NOMO-1 treated with dmso at 0.1 percent for 144 hours (cell line): ENCODE results near the gene DROSHA.

Experiments used
- DNase-seq: peaks from one replicate; lab custom pipeline; 2025; ENCODE audit not compliant: unreplicated experiment; lab: John Stamatoyannopoulos, UW

DROSHA gene

GRCh38 chr5:31523041-31523440 lies 8.9 kb downstream of the DROSHA start:
- DNase-seq, result no peak

GRCh38 chr5:31516802-31517201 lies 15.1 kb downstream of the DROSHA start:
- DNase-seq, result peak; percentile 30

GRCh38 chr5:31511305-31511704 lies 20.6 kb downstream of the DROSHA start:
- DNase-seq, result no peak

- DNase-seq, result no peak
These were observed 27.4 kb downstream of the DROSHA start for GRCh38 chr5:31504529-31504928.

GRCh38 chr5:31502506-31502905 lies 29.4 kb downstream of the DROSHA start:
- no peak for DNase-seq

GRCh38 chr5:31500256-31500655 lies 31.6 kb downstream of the DROSHA start:
- no peak for DNase-seq

GRCh38 chr5:31496891-31497290 lies 35.0 kb downstream of the DROSHA start:
- no peak for DNase-seq

- no peak for DNase-seq
These were observed 35.6 kb downstream of the DROSHA start for GRCh38 chr5:31496301-31496700.

GRCh38 chr5:31495336-31495735 lies 36.6 kb downstream of the DROSHA start:
- DNase-seq, result no peak

- no peak for DNase-seq
These were observed 39.0 kb downstream of the DROSHA start for GRCh38 chr5:31492869-31493268.

- DNase-seq, result no peak
These were observed 44.4 kb downstream of the DROSHA start for GRCh38 chr5:31487506-31487905.

GRCh38 chr5:31486441-31486840 lies 45.5 kb downstream of the DROSHA start:
- no peak for DNase-seq

- DNase-seq, result no peak
These were observed 46.3 kb downstream of the DROSHA start for GRCh38 chr5:31485376-31486207.

- no peak for DNase-seq
These were observed 50.2 kb downstream of the DROSHA start for GRCh38 chr5:31481531-31482165.

- no peak for DNase-seq
These were observed 52.2 kb downstream of the DROSHA start for GRCh38 chr5:31479706-31480105.

- no peak for DNase-seq
These were observed 53.0 kb downstream of the DROSHA start for GRCh38 chr5:31478901-31479300.

GRCh38 chr5:31477971-31478370 lies 53.9 kb downstream of the DROSHA start:
- no peak for DNase-seq

- no peak for DNase-seq
These were observed 54.4 kb downstream of the DROSHA start for GRCh38 chr5:31477516-31477915.

GRCh38 chr5:31476738-31477141 lies 55.2 kb downstream of the DROSHA start:
- DNase-seq, result no peak

- DNase-seq, result no peak
These were observed 60.0 kb downstream of the DROSHA start for GRCh38 chr5:31471916-31472315.

GRCh38 chr5:31471040-31471439 lies 60.9 kb downstream of the DROSHA start:
- no peak for DNase-seq

- DNase-seq, result no peak
These were observed 61.3 kb downstream of the DROSHA start for GRCh38 chr5:31470608-31471007.

- no peak for DNase-seq
These were observed 62.0 kb downstream of the DROSHA start for GRCh38 chr5:31469886-31470285.
